ENCODE data around the gene KRTAP2-3. TPM values are rescaled to one million over a fixed set of nuclear protein-coding genes. Genes with fewer than 3 reads are reported as not detected.
"Not testable (repeated sequence)": the region's sequence is repeated elsewhere in the genome, so short reads cannot be mapped to it uniquely, and the experiment has no call there.

KRTAP2-3 gene
- total RNA-seq, 3 donors from 2014 or later (not counting 1 experiment from before 2014, with no cell fraction given): not detected

GRCh38 chr17:41054025-41054424 lies 5.9 kb downstream of the KRTAP2-3 start:
- 89% methylated on average over 4 of the region's 4 CpGs for WGBS (ENCODE audit: insufficient coverage)
- Histone ChIP-seq H3K4me3 (ENCODE audit: low read length) (no peak overlapping the region), H3K4me1 (ENCODE audit: control insufficient read depth, insufficient read depth, low read length) (no peaks in the 10 kb centered on the region), H3K27ac (ENCODE audit: low read length) (no peak overlapping the region), H3K9me3 (ENCODE audit: control insufficient read depth, insufficient read depth, low read length) (no peaks in the 10 kb centered on the region), H3K36me3 (ENCODE audit: control insufficient read depth, insufficient read depth, low read length) (no peaks in the 10 kb centered on the region), H3K27me3 (ENCODE audit: control insufficient read depth, insufficient read depth, low read length) (no peaks in the 10 kb centered on the region)
- DNase-seq (no peak), ATAC-seq (no peak)
- Mint-ChIP-seq H3K9me3 (peaks cover 2 to 3% of the 10 kb centered on the region in 2 donors), H3K36me3 (no peaks in the 10 kb centered on the region), H3K27ac (no peak overlapping the region), H3K27me3 (ENCODE audit: low read depth in 2 of 2) (peaks cover 13 to 49% of the 10 kb centered on the region in 2 donors), H3K4me3 (no peak overlapping the region), H3K4me1 (no peaks in the 10 kb centered on the region)
- TF ChIP-seq, protein P1, sequence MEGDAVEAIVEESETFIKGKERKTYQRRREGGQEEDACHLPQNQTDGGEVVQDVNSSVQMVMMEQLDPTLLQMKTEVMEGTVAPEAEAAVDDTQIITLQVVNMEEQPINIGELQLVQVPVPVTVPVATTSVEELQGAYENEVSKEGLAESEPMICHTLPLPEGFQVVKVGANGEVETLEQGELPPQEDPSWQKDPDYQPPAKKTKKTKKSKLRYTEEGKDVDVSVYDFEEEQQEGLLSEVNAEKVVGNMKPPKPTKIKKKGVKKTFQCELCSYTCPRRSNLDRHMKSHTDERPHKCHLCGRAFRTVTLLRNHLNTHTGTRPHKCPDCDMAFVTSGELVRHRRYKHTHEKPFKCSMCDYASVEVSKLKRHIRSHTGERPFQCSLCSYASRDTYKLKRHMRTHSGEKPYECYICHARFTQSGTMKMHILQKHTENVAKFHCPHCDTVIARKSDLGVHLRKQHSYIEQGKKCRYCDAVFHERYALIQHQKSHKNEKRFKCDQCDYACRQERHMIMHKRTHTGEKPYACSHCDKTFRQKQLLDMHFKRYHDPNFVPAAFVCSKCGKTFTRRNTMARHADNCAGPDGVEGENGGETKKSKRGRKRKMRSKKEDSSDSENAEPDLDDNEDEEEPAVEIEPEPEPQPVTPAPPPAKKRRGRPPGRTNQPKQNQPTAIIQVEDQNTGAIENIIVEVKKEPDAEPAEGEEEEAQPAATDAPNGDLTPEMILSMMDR (IDR thresholded peaks at IDR 0.05): no peak
- intact Hi-C loops (cut with micrococcal nuclease): no loop called here

- intact Hi-C loops (cut with micrococcal nuclease): no loop called here
- TF ChIP-seq, protein P1 (IDR thresholded peaks at IDR 0.05): no peak
- Histone ChIP-seq H3K4me1 (ENCODE audit: control insufficient read depth, insufficient read depth, low read length) (no peaks in the 10 kb centered on the region), H3K9me3 (ENCODE audit: control insufficient read depth, insufficient read depth, low read length) (no peaks in the 10 kb centered on the region), H3K27ac (ENCODE audit: low read length) (no peak overlapping the region), H3K27me3 (ENCODE audit: control insufficient read depth, insufficient read depth, low read length) (no peaks in the 10 kb centered on the region), H3K36me3 (ENCODE audit: control insufficient read depth, insufficient read depth, low read length) (no peaks in the 10 kb centered on the region), H3K4me3 (ENCODE audit: low read length) (no peak overlapping the region)
- H3K36me3 Mint-ChIP-seq: no peaks in the 10 kb centered on the region
- H3K27me3 Mint-ChIP-seq (ENCODE audit: low read depth in 2 of 2): peaks cover 17 to 45% of the 10 kb centered on the region in 2 donors
- DNase-seq (no peak), ATAC-seq (no peak)
- H3K4me1 Mint-ChIP-seq: no peaks in the 10 kb centered on the region
- no peak overlapping the region for H3K4me3 Mint-ChIP-seq
- H3K27ac Mint-ChIP-seq: no peak overlapping the region
- H3K9me3 Mint-ChIP-seq: peaks cover 0 to 1% of the 10 kb centered on the region in 2 donors
These were observed 7.3 kb downstream of the KRTAP2-3 start for GRCh38 chr17:41052566-41052965.

GRCh38 chr17:41049110-41049509 lies 10.8 kb downstream of the KRTAP2-3 start:
- Histone ChIP-seq H3K27me3 (ENCODE audit: control insufficient read depth, insufficient read depth, low read length) (no peaks in the 10 kb centered on the region), H3K9me3 (ENCODE audit: control insufficient read depth, insufficient read depth, low read length) (no peaks in the 10 kb centered on the region), H3K4me1 (ENCODE audit: control insufficient read depth, insufficient read depth, low read length) (no peaks in the 10 kb centered on the region), H3K36me3 (ENCODE audit: control insufficient read depth, insufficient read depth, low read length) (no peaks in the 10 kb centered on the region), H3K27ac (ENCODE audit: low read length) (no peak overlapping the region), H3K4me3 (ENCODE audit: low read length) (no peak overlapping the region)
- Mint-ChIP-seq H3K36me3 (no peaks in the 10 kb centered on the region), H3K4me1 (no peaks in the 10 kb centered on the region), H3K4me3 (no peak overlapping the region), H3K27ac (no peak overlapping the region), H3K9me3 (no peaks in the 10 kb centered on the region), H3K27me3 (ENCODE audit: low read depth in 2 of 2) (peaks cover 26 to 44% of the 10 kb centered on the region in 2 donors)
- intact Hi-C loops (cut with micrococcal nuclease): no loop called here
- 31% methylated on average over 2 of the region's 2 CpGs for WGBS (ENCODE audit: insufficient coverage)
- ATAC-seq (no peak), DNase-seq (no peak)
- TF ChIP-seq, protein P1 (IDR thresholded peaks at IDR 0.05): no peak

GRCh38 chr17:41048441-41048840 lies 11.5 kb downstream of the KRTAP2-3 start:
- Histone ChIP-seq H3K4me3 (ENCODE audit: low read length) (no peak overlapping the region), H3K36me3 (ENCODE audit: control insufficient read depth, insufficient read depth, low read length) (no peaks in the 10 kb centered on the region), H3K27ac (ENCODE audit: low read length) (no peak overlapping the region), H3K27me3 (ENCODE audit: control insufficient read depth, insufficient read depth, low read length) (no peaks in the 10 kb centered on the region), H3K4me1 (ENCODE audit: control insufficient read depth, insufficient read depth, low read length) (no peaks in the 10 kb centered on the region), H3K9me3 (ENCODE audit: control insufficient read depth, insufficient read depth, low read length) (no peaks in the 10 kb centered on the region)
- intact Hi-C loops (cut with micrococcal nuclease): no loop called here
- DNase-seq (no peak), ATAC-seq (no peak)
- H3K27me3 Mint-ChIP-seq (ENCODE audit: low read depth in 2 of 2): peaks cover 22 to 38% of the 10 kb centered on the region in 2 donors
- TF ChIP-seq, protein P1 (IDR thresholded peaks at IDR 0.05): no peak
- no peaks in the 10 kb centered on the region for H3K4me1 Mint-ChIP-seq
- no peaks in the 10 kb centered on the region for H3K36me3 Mint-ChIP-seq
- 90% methylated on average over 7 of the region's 7 CpGs for WGBS (ENCODE audit: insufficient coverage)
- H3K27ac Mint-ChIP-seq: no peak overlapping the region
- no peaks in the 10 kb centered on the region for H3K9me3 Mint-ChIP-seq
- H3K4me3 Mint-ChIP-seq: no peak overlapping the region

DNA sequence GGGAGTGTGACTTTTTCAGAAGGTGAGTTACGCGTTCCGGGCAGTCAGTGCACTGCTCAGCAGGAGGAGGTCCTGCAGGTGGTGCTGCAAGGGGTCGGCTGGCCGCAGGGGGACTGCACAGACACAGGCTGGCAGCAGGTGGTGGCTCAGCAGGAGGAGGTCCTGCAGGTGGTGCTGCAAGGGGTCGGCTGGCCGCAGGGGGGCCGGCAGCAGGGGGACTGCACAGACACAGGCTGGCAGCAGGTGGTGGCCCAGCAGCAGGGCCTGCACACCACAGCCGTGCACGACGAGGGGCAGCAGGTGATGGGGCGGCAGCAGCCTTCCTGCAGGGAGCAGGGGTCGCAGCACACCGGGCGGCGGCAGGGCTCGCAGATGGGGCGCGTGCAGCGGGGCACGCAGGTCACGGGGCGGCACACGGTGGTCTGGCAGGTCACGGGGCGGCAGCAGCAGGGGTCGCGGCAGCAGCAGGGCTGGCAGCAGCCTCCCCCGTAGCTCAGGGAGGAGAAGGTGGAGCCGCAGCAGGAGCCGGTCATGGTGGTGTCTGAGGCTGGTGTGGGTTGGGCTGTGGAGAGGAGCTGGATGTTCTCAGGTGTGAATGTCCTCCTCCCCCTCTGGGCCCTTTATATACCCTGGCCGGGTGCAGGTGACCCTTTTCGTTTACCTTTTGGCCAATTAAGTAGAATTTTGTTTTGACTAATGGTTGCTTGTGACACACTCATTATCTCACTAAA lies 13.0 kb downstream of the KRTAP2-3 start, which contains the start of gene KRTAP2-1:
TSS of gene KRTAP2-1 (minus strand) at position 582 of the 731 bp plus-strand sequence. CDS start at position 533, 49 bp downstream.
- H3K27ac ChIP-seq (ENCODE audit: low read length); H3K4me1 Mint-ChIP-seq; H3K9me3 Mint-ChIP-seq; H3K27ac Mint-ChIP-seq; H3K9me3 ChIP-seq (ENCODE audit: control insufficient read depth, insufficient read depth, low read length); H3K4me3 ChIP-seq (ENCODE audit: low read length); H3K4me1 ChIP-seq (ENCODE audit: control insufficient read depth, insufficient read depth, low read length); intact Hi-C loops (cut with micrococcal nuclease); ATAC-seq; H3K36me3 ChIP-seq (ENCODE audit: control insufficient read depth, insufficient read depth, low read length); H3K36me3 Mint-ChIP-seq; DNase-seq; H3K4me3 Mint-ChIP-seq; H3K27me3 ChIP-seq (ENCODE audit: control insufficient read depth, insufficient read depth, low read length): not testable (repeated sequence)
- 82% methylated on average over 9 of the region's 33 CpGs for WGBS (ENCODE audit: insufficient coverage)
- peaks cover 22 to 45% of the 10 kb centered on the region in 2 donors for H3K27me3 Mint-ChIP-seq (ENCODE audit: low read depth in 2 of 2)

Data from natural killer cell (primary cell).